HG02642 (cell line): ENCODE results near the gene NIPAL1.

ENCODE experiments used
- ATAC-seq: cut with Tn5 transposase; IDR thresholded peaks from one replicate; pipeline ENCODE4 v1.9.1; 2021; ENCODE audit warnings: mild to moderate bottlenecking; ENCODE audit not compliant: unreplicated experiment, poor library complexity

The NIPAL1 gene

DNA sequence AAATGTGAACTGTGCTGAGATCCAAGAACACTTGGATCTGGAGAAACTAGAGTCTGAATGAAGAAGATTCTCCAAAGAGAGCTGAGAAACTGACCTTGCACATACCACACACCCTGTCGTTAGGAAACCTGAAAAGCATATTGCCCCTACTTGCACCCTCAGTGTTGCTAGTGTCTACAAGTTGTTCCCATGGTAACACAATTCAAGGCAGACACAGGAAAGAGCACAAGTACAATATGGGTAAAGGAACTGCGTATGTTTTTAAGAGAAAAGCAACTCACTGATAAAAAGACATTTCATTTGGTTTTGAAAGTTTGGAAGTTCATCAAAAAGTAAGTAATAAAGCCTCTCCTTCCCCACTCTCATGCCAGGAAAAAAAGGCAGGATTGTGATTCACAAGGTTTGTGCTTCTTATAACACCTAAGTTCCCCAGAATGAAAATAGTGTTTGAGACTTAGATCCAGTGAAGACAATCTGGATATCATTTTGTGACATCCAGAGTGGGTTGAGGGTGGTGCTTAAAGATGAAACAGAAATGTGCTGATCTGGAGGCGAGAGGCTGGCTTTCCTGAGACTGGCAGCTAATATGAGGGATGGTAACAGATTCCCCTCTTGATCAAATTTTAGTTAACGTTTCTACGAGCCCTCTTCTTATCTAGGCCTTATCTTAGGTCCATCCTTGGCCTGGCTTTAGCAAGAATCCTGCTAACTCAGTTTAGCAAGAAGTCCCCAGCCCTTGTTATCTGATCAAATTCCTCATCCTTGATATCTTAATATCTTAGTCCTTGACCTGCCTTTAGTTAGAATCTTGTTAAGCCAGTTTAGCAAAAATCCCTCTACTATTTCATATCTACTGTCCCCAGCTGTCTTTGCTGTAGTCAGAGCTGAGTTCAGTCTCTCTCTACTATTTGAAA is 42.3 kb downstream of the NIPAL1 start:
- no peak for ATAC-seq

DNA sequence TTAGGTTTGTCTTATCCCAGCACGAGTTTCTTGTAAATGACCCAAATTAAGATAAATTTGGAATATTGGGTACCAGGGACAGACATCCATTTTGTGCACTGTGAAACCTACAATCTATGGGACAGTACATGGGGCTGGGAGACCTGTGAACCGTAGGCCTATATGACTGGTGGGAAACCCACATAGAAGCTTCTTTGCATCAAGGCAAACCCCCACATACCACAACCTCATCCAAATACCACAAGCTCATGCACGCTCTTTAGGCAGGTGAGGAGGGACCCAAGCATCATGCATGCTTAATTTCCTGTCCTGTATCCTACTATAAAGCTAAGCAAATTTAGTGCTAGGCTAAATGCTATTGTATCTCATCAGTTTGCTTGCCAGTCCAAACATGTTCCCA is 47.8 kb downstream of the NIPAL1 start:
- ATAC-seq: peak; percentile 58

- peak; percentile 73 for ATAC-seq
Measured at GRCh38 chr4:48065587-48066052, 49.0 kb downstream of the NIPAL1 start.

DNA sequence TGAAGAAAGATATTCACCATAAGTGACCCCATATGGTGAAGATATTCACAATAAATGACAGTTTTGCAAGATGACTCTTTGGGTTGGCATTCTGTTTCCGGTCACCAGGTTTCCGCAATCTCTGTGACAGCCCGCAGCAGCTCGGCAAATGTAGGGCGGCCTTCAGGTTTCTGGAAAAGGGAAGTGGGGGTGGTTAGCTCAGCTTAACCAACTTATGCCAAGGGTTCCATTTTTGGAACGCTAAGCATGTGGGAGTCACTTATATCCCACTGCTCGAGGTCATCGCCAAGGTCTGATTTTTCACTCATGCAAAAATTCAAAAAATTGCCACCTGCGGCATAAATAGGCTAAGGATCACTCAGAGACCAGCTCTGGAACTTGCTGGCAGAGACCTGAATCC is 51.0 kb downstream of the NIPAL1 start:
- no peak for ATAC-seq

DNA sequence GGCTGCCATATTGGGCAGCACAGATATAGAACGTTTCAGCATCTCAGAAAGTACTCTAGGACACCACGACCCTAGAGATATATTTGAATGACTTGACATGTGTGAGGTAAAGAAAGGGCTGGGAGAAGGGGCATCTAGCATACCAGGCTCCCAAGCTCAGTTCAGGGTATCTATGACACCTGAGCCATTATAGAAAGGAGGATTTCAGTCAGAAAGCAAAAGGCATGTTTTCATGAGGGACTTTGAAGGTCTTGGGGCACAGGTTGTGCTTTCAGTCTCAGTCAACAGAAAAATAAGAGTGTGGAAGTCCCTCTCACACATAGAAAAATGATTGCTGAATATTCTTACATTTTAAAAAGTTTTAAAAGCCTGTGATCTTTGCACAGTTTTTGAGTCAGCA is 51.6 kb downstream of the NIPAL1 start:
- ATAC-seq: no peak

DNA sequence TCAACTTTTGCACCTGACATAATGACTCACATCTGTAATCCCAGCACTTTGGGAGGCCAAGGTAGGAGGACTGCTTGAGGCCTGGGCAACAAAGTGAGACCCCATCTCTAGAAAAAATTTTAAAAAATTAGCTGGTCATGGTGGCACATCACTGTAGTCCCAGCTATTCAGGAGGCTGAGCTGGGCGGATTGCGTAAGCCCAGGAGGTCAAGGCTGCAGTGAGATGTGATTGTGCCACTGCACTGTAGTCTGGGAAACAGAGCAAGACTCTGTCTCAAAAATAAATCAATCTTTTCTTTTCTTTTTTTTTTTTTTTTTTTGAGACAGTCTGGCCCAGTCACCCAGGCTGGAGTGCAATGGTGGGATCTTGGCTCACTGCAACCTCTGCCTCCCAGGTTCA is 52.5 kb downstream of the NIPAL1 start:
- no peak for ATAC-seq

- ATAC-seq: no peak
Measured at GRCh38 chr4:48071191-48071590, 54.6 kb downstream of the NIPAL1 start.

DNA sequence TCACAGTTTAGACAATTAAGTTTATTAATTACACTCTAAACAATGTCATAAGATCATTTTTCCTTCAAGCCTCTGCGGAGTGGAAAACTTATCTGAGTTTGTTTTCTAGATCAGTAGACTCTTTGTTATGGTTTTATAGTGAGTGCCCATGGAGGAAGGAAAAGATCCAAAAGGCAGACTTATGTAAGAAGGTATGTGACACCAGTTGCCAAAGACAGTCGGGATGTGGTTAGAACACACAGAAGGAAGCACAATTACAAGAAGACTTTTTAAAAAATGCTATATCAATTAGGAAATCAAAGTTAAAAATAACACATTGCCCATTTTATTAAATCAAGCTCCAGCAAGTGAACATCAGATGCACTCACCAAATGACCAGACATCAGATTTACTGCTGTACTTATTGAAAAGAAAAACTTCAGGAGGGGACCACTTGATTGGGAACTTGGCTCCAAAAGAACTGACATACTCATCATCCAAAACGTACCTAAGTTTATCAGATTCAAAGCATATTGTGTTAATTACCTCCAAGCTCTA is 57.1 kb downstream of the NIPAL1 start:
- no peak for ATAC-seq

DNA sequence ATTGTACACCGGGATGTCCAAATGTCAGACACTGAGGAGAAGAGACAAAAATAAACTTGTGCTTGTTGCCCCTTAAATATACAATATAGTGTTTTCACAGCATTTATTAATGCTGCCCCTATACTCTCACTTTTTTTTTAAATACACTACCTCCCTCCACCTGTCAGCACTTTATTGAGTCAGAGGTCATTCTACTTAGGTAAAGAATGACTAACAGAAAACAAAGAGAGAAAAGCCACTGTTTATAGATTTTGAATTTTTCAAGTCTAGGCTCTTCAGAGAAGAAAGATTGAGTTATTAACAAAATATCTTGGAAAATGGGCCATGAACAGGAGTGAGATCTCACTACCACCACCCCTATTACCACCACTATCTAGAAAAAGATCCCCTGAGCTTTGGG is 58.1 kb downstream of the NIPAL1 start:
- no peak for ATAC-seq

- ATAC-seq: no peak
Measured at GRCh38 chr4:48078425-48078824, 61.9 kb downstream of the NIPAL1 start.

- ATAC-seq: no peak
Measured at GRCh38 chr4:48078862-48079655, 62.5 kb downstream of the NIPAL1 start.

GRCh38 chr4:48079972-48080391 is 63.4 kb downstream of the NIPAL1 start:
- ATAC-seq: no peak

GRCh38 chr4:48081196-48081595 is 64.6 kb downstream of the NIPAL1 start:
- no peak for ATAC-seq

- no peak for ATAC-seq
Measured at GRCh38 chr4:48082956-48083355, 66.4 kb downstream of the NIPAL1 start.

- no peak for ATAC-seq
Measured at GRCh38 chr4:48085821-48086589, 69.4 kb downstream of the NIPAL1 start.
